NT2/D1 (cell line): ENCODE data around the gene SECTM1.

Experiments used
- SUZ12 ChIP-seq: IDR thresholded peaks from 2 replicates; pipeline ENCODE4 v1.6.1; 2011; ENCODE audit not compliant: insufficient read length, insufficient read depth; ENCODE audit errors: extremely low read depth
- ZNF274 ChIP-seq: IDR thresholded peaks from 2 replicates; pipeline ENCODE4 v1.6.1; 2011; ENCODE audit warnings: mild to moderate bottlenecking, low read depth, low read length

GRCh38 chr17:82331345-82331939 is 2.1 kb downstream of the SECTM1 start:
- TF ChIP-seq ZNF274 (no peak), SUZ12 (no peak)
